ENCODE data around the gene LEAP2.

The LEAP2 gene

DNA sequence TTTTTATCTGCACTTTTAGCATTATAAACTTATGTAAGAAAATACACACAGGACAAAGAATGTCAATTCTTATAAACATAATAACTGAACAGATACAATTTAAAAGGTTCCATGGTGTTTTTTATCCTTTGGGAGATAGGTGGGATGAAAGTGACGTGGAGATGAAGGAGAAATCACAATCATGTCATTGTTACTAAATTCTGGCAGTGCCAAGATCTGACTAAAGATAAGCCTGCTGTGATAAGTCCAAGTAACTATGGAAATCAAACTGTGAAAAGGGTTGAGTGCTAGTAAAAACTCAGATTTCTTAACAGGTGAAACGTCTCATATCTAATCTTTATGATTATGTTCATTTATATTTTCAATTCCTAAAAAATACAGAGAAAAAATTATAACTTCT lies 11.1 kb downstream of the LEAP2 start:
- Histone ChIP-seq H3K9me2 (replicated peaks; ENCODE audit: insufficient read depth, low read length) (no peaks in the 10 kb centered on the region), H3K9me3 (ENCODE audit: insufficient read depth, low read length) (no peaks in the 10 kb centered on the region), H3K4me2 (ENCODE audit: low read depth, low read length, poor library complexity, severe bottlenecking) (no peak overlapping the region), H3F3A (ENCODE audit: insufficient read depth) (peaks cover 4% of the 10 kb centered on the region; the same call in 1 of the 2 replicates), H3K27ac (ENCODE audit: low read depth, low read length) (no peak overlapping the region), H3K9ac (ENCODE audit: low read length) (no peak overlapping the region), H2AFZ (ENCODE audit: low read depth, low read length, severe bottlenecking) (no peak overlapping the region), H3K36me3 (ENCODE audit: low read length) (peaks cover 30% of the 10 kb centered on the region), H3K4me3 (ENCODE audit: insufficient read depth, low read length, poor library complexity, severe bottlenecking) (no peak overlapping the region), H4K20me1 (ENCODE audit: low read depth, low read length) (no peaks in the 10 kb centered on the region), H3K79me2 (ENCODE audit: insufficient read depth, low read length) (no peaks in the 10 kb centered on the region), H3K27me3 (ENCODE audit: low read length) (no peaks in the 10 kb centered on the region)
- no peak for TF ChIP-seq EZH2phosphoT487 (conservative IDR thresholded peaks at IDR 0.05; ENCODE audit: low read length)
- TF ChIP-seq, protein P1, sequence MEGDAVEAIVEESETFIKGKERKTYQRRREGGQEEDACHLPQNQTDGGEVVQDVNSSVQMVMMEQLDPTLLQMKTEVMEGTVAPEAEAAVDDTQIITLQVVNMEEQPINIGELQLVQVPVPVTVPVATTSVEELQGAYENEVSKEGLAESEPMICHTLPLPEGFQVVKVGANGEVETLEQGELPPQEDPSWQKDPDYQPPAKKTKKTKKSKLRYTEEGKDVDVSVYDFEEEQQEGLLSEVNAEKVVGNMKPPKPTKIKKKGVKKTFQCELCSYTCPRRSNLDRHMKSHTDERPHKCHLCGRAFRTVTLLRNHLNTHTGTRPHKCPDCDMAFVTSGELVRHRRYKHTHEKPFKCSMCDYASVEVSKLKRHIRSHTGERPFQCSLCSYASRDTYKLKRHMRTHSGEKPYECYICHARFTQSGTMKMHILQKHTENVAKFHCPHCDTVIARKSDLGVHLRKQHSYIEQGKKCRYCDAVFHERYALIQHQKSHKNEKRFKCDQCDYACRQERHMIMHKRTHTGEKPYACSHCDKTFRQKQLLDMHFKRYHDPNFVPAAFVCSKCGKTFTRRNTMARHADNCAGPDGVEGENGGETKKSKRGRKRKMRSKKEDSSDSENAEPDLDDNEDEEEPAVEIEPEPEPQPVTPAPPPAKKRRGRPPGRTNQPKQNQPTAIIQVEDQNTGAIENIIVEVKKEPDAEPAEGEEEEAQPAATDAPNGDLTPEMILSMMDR (IDR thresholded peaks at IDR 0.05; ENCODE audit: insufficient read depth, low read length, poor library complexity, severe bottlenecking) = no peak

DNA sequence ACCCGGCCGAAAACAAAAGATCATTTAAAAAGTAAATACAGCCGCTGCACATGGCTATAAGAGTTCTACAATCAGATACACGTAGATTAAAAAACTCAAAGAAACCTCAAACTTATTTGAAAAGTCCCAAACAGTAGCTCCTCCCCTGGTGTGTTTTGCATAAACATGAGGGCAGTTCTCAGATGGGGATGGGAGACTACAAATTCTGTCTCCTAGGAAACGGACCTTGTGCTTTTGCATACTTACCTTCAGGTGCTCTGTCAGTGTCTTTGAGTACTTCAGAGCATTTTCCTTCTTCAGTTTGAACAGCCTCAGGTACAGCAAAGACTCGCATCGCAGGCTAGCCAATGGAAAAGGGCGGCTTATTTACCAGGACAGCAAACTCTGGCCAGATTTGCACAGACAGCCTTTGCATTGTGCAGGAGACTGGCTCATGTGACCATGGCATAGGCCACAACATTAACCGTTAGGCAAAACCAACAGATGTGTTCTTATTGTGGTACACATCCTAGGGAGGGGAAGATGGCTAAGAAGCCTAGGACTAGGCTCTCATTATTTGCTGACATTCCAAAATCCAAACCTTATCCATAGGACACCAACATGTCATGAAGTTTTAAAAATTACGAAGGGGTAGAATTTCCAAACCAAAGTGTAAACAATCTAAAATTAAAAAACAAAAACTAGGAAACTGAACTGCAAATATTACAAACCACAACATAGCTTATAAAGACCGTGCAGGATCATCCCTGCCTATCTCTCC lies 12.8 kb downstream of the LEAP2 start:
- TF ChIP-seq, protein P1 (IDR thresholded peaks at IDR 0.05; ENCODE audit: insufficient read depth, low read length, poor library complexity, severe bottlenecking) = no peak
- no peak for TF ChIP-seq EZH2phosphoT487 (conservative IDR thresholded peaks at IDR 0.05; ENCODE audit: low read length)
- Histone ChIP-seq H4K20me1 (ENCODE audit: low read depth, low read length) (no peaks in the 10 kb centered on the region), H3K36me3 (ENCODE audit: low read length) (peaks cover 18% of the 10 kb centered on the region; the same call in 1 of the 2 replicates), H2AFZ (ENCODE audit: low read depth, low read length, severe bottlenecking) (no peak overlapping the region), H3F3A (ENCODE audit: insufficient read depth) (peaks cover 4% of the 10 kb centered on the region; the same call in 1 of the 2 replicates), H3K79me2 (ENCODE audit: insufficient read depth, low read length) (no peaks in the 10 kb centered on the region), H3K9me2 (replicated peaks; ENCODE audit: insufficient read depth, low read length) (no peaks in the 10 kb centered on the region), H3K4me2 (ENCODE audit: low read depth, low read length, poor library complexity, severe bottlenecking) (no peak overlapping the region), H3K9me3 (ENCODE audit: insufficient read depth, low read length) (no peaks in the 10 kb centered on the region), H3K4me3 (ENCODE audit: insufficient read depth, low read length, poor library complexity, severe bottlenecking) (no peak overlapping the region), H3K9ac (ENCODE audit: low read length) (no peak overlapping the region), H3K27ac (ENCODE audit: low read depth, low read length) (no peak overlapping the region), H3K27me3 (ENCODE audit: low read length) (no peaks in the 10 kb centered on the region)

- no peak overlapping the region for H3K4me3 ChIP-seq (ENCODE audit: insufficient read depth, low read length, poor library complexity, severe bottlenecking)
- no peak overlapping the region for H3K9ac ChIP-seq (ENCODE audit: low read length)
- H3F3A ChIP-seq (ENCODE audit: insufficient read depth) = peaks cover 4% of the 10 kb centered on the region; the same call in 1 of the 2 replicates
- H3K79me2 ChIP-seq (ENCODE audit: insufficient read depth, low read length) = no peaks in the 10 kb centered on the region
- peaks cover 19% of the 10 kb centered on the region; the same call in 1 of the 2 replicates for H3K36me3 ChIP-seq (ENCODE audit: low read length)
- no peaks in the 10 kb centered on the region for H3K9me2 ChIP-seq (replicated peaks; ENCODE audit: insufficient read depth, low read length)
- H3K27ac ChIP-seq (ENCODE audit: low read depth, low read length) = no peak overlapping the region
- H3K4me2 ChIP-seq (ENCODE audit: low read depth, low read length, poor library complexity, severe bottlenecking) = no peak overlapping the region
- no peaks in the 10 kb centered on the region for H3K27me3 ChIP-seq (ENCODE audit: low read length)
- no peaks in the 10 kb centered on the region for H4K20me1 ChIP-seq (ENCODE audit: low read depth, low read length)
- TF ChIP-seq, protein P1 (IDR thresholded peaks at IDR 0.05; ENCODE audit: insufficient read depth, low read length, poor library complexity, severe bottlenecking) = no peak
- TF ChIP-seq EZH2phosphoT487 (conservative IDR thresholded peaks at IDR 0.05; ENCODE audit: low read length) = no peak
- no peaks in the 10 kb centered on the region for H3K9me3 ChIP-seq (ENCODE audit: insufficient read depth, low read length)
- no peak overlapping the region for H2AFZ ChIP-seq (ENCODE audit: low read depth, low read length, severe bottlenecking)
Measured at GRCh38 chr5:132887283-132887682, 13.8 kb downstream of the LEAP2 start.

All from SU-DHL-6 (cell line).